H1 (cell line): ENCODE data around the gene ISG15. TPM values are rescaled to one million over a fixed set of nuclear protein-coding genes. Genes with fewer than 3 reads are reported as not detected.
"Not testable (repeated sequence)": the region's sequence is repeated elsewhere in the genome, so short reads cannot be mapped to it uniquely, and the experiment has no call there.

Experiments used
- CTCF ChIA-PET: fragments of 300-600 bp; sonication (Branson Sonifier 250); formaldehyde crosslinking; loops from one replicate; lab custom pipeline; 2021; ENCODE audit not compliant: partially characterized antibody; lab: Charles Lee
- POLR2A ChIA-PET: fragments of 300-600 bp; sonication (Branson Sonifier 250); formaldehyde crosslinking; loops from one replicate; lab custom pipeline; 2021; ENCODE audit warnings: inconsistent platforms; ENCODE audit not compliant: partially characterized antibody; lab: Charles Lee
- DNase-seq, 2 experiments: peaks; one replicate each; pipeline versions ENCODE4 v3.0.0 to v3.0.0-alpha.2; 2010 to 2022; ENCODE audit warnings: low spot score in 2 of 2, low read depth in 1 of 2, mixed read lengths in 1 of 2
- FAIRE-seq: peaks from 2 replicates; lab custom pipeline; 2011; peaks lifted over from hg19 to GRCh38; lab: Jason Lieb, UNC
- H2AFZ ChIP-seq: 2 replicates; pipeline ENCODE4 v1.8.1; 2012; ENCODE audit warnings: low read length, inconsistent platforms
- H2AK5ac ChIP-seq: 2 replicates; pipeline ENCODE4 v1.6.1; 2013; ENCODE audit warnings: low read depth, low read length
- H2BK120ac ChIP-seq: replicated peaks from 2 replicates; pipeline ENCODE3; 2013; ENCODE audit warnings: low read depth, low read length, inconsistent platforms
- H2BK12ac ChIP-seq: 2 replicates; pipeline ENCODE4 v1.6.1; 2013; ENCODE audit warnings: low read depth, low read length
- H2BK15ac ChIP-seq: 2 replicates; pipeline ENCODE4 v1.6.1; 2013; ENCODE audit warnings: low read length
- H2BK20ac ChIP-seq: 2 replicates; pipeline ENCODE4 v1.6.1; 2013; ENCODE audit warnings: low read length
- H2BK5ac ChIP-seq: 2 replicates; pipeline ENCODE4 v1.6.1; 2013; ENCODE audit warnings: low read depth, low read length
- H3K14ac ChIP-seq: 2 replicates; pipeline ENCODE4 v1.6.1; 2013; ENCODE audit warnings: inconsistent platforms; ENCODE audit not compliant: insufficient read length
- H3K18ac ChIP-seq: 2 replicates; pipeline ENCODE4 v1.6.1; 2013; ENCODE audit warnings: low read length; ENCODE audit errors: extremely low read depth
- H3K23ac ChIP-seq: 2 replicates; pipeline ENCODE4 v1.6.1; 2013; ENCODE audit warnings: inconsistent platforms; ENCODE audit not compliant: insufficient read length
- H3K23me2 ChIP-seq: 2 replicates; pipeline ENCODE4 v1.6.1; 2013; ENCODE audit warnings: low read depth, low read length
- H3K27ac ChIP-seq: 2 replicates; pipeline ENCODE4 v1.6.1; 2011; ENCODE audit warnings: low read depth, low read length, inconsistent platforms
- H3K27me3 ChIP-seq, 4 experiments: replicated peaks in 1 of 4; 1 replicate in 1 of 4; 2 replicates in 3 of 4; pipeline versions ENCODE4 v1.6.1 to v1.8.1; 2011 to 2013; ENCODE audit warnings: low read length in 3 of 4, mild to moderate bottlenecking in 3 of 4, inconsistent platforms in 2 of 4, mixed read lengths in 2 of 4, moderate library complexity in 1 of 4; ENCODE audit not compliant: control insufficient read depth in 3 of 4, insufficient read depth in 3 of 4; ENCODE audit errors: extremely low read depth in 1 of 4
- H3K36me3 ChIP-seq, 4 experiments: 2 replicates each; pipeline versions ENCODE4 v1.6.1 to v1.8.1; 2011 to 2013; ENCODE audit warnings: mild to moderate bottlenecking in 4 of 4, low read length in 3 of 4, moderate library complexity in 2 of 4, control low read depth in 1 of 4, inconsistent platforms in 1 of 4; ENCODE audit not compliant: insufficient read depth in 4 of 4, control insufficient read depth in 2 of 4
- H3K4ac ChIP-seq: replicated peaks from 2 replicates; pipeline ENCODE3; 2013; ENCODE audit warnings: low read length, low read depth, mixed read lengths, inconsistent platforms; ENCODE audit not compliant: insufficient read length
- H3K4me1 ChIP-seq, 4 experiments: replicated peaks in 1 of 4; 1 replicate in 1 of 4; 2 replicates in 3 of 4; pipeline versions ENCODE4 v1.6.1 to v1.8.1; 2011 to 2013; ENCODE audit warnings: low read length in 3 of 4, inconsistent platforms in 2 of 4, mixed read lengths in 1 of 4; ENCODE audit not compliant: insufficient read depth in 4 of 4, control insufficient read depth in 3 of 4
- H3K4me2 ChIP-seq, 2 experiments: 2 replicates each; pipeline versions ENCODE4 v1.6.1 to v1.8.1; 2011 to 2013; ENCODE audit warnings: low read depth in 2 of 2, low read length in 2 of 2, control low read depth in 1 of 2, inconsistent platforms in 1 of 2, mild to moderate bottlenecking in 1 of 2; ENCODE audit not compliant: insufficient read depth in 1 of 2
- H3K4me3 ChIP-seq, 4 experiments: fragments of 200-600, 300-600 bp in 1 of 4; sonication (generic), shearing (Covaris generic), sonication (Bioruptor Twin) in 1 of 4; 2 replicates each; pipeline versions ENCODE4 v1.5.1 to v1.8.1; 2011 to 2016; ENCODE audit warnings: low read length in 4 of 4, low read depth in 3 of 4, control low read depth in 2 of 4, inconsistent platforms in 2 of 4, mild to moderate bottlenecking in 2 of 4, mixed read lengths in 1 of 4, moderate library complexity in 1 of 4; ENCODE audit not compliant: insufficient read depth in 2 of 4; ENCODE audit errors: extremely low read depth in 1 of 4
- H3K56ac ChIP-seq: replicated peaks from 2 replicates; pipeline ENCODE3; 2013; ENCODE audit warnings: low read depth, mild to moderate bottlenecking, mixed read lengths, low read length, inconsistent platforms; ENCODE audit not compliant: insufficient read length
- H3K79me1 ChIP-seq: 2 replicates; pipeline ENCODE4 v1.6.1; 2013; ENCODE audit warnings: low read depth, low read length, control low read depth
- H3K79me2 ChIP-seq, 2 experiments: 2 replicates each; pipeline versions ENCODE4 v1.6.1 to v1.8.1; 2012 to 2013; ENCODE audit warnings: low read length in 2 of 2, mild to moderate bottlenecking in 2 of 2, inconsistent platforms in 1 of 2; ENCODE audit not compliant: insufficient read depth in 2 of 2, control insufficient read depth in 1 of 2
- H3K9ac ChIP-seq, 4 experiments: replicated peaks in 1 of 4; 1 replicate in 1 of 4; 2 replicates in 3 of 4; pipeline versions ENCODE4 v1.6.1 to v1.8.1; 2011 to 2013; ENCODE audit warnings: low read depth in 3 of 4, low read length in 3 of 4, control low read depth in 2 of 4, mild to moderate bottlenecking in 2 of 4, moderate library complexity in 2 of 4, inconsistent platforms in 1 of 4; ENCODE audit errors: extremely low read depth in 1 of 4
- H3K9me3 ChIP-seq, 2 experiments: 2 replicates each; pipeline versions ENCODE4 v1.6.1 to v1.8.1; 2012 to 2013; ENCODE audit warnings: mild to moderate bottlenecking in 2 of 2, moderate library complexity in 2 of 2, control low read depth in 1 of 2, inconsistent platforms in 1 of 2, low read depth in 1 of 2, low read length in 1 of 2, mixed read lengths in 1 of 2; ENCODE audit not compliant: insufficient read depth in 2 of 2
- H4K20me1 ChIP-seq, 2 experiments: replicated peaks in 1 of 2; 2 replicates each; pipeline versions ENCODE3 to v1.8.1; 2011 to 2013; ENCODE audit warnings: inconsistent platforms in 2 of 2, low read length in 2 of 2, mild to moderate bottlenecking in 1 of 2; ENCODE audit not compliant: insufficient read depth in 2 of 2, control insufficient read depth in 1 of 2
- H4K5ac ChIP-seq: 2 replicates; pipeline ENCODE4 v1.6.1; 2013; ENCODE audit warnings: low read length, low read depth, mixed read lengths, inconsistent platforms; ENCODE audit not compliant: insufficient read length
- H4K8ac ChIP-seq: 2 replicates; pipeline ENCODE4 v1.8.0; 2013; ENCODE audit warnings: mild to moderate bottlenecking, moderate library complexity, low read length, inconsistent platforms; ENCODE audit not compliant: insufficient read depth; ENCODE audit errors: extremely low read depth
- H4K91ac ChIP-seq: replicated peaks from 2 replicates; pipeline ENCODE3; 2013; ENCODE audit warnings: low read length, mixed read lengths, inconsistent platforms; ENCODE audit not compliant: insufficient read length
- WGBS, 2 experiments: shearing (Covaris generic) in 1 of 2; methylation state at CpG; one replicate each; pipeline versions ENCODE4 v1.1.6 to v1.1.7; 2013 to 2015; ENCODE audit warnings: low lambda C conversion rate in 2 of 2, mixed read lengths in 2 of 2, inconsistent platforms in 1 of 2, low coverage in 1 of 2, missing lambda C conversion rate in 1 of 2; ENCODE audit not compliant: insufficient replicate concordance in 2 of 2, insufficient coverage in 1 of 2, insufficient read length in 1 of 2; ENCODE audit errors: extremely low coverage in 1 of 2, missing lambda C conversion rate in 1 of 2; 5-methylcytosine and 5-hydroxymethylcytosine counted together
- polyA plus RNA-seq, 7 experiments: library from polyadenylated mRNA; depleted of rRNA in 3 of 7; stranded (reverse) in 5 of 7; unstranded in 2 of 7; fragments of >200 nt in 5 of 7; fragments of 200-250 nt in 2 of 7; gene quantifications; 1 replicate in 5 of 7; 2 replicates in 1 of 7; 4 replicates in 1 of 7; pipeline versions ENCODE4 v1.2.1 to v1.2.3, GENCODE V29; 2011 to 2013; ENCODE audit warnings: missing spikeins in 2 of 7, mixed read lengths in 2 of 7
- total RNA-seq: library from RNA; stranded (reverse); fragmentation: NEBNext Ultra II Directional; extraction: Animal tissue kit (Norgen Biotek cat#: 25700); gene quantifications from 2 replicates; pipeline ENCODE4 v1.2.1, GENCODE V29; 2021

Gene ISG15
- total and polyA plus RNA-seq, 2 of the 8 experiments (the other 6 are each of a cell fraction or from before 2014, with no cell fraction given) = 29.3 to 121 TPM

DNA sequence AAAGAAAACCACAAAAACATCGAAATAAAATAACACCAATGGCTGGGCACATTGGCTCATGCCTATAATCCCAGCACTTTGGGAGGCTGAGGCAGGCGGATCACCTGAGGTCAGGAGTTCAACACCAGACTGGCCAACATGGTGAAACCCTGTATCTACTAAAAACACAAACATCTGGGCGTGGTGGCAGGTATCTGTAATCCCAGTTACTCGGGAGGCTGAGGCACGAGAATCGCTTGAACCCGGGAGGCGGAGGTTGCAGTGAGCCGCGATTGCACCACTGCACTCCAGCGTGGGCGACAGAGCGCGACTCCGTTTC lies 44.4 kb downstream of the ISG15 start:
- not testable (repeated sequence) for H3K9me3 ChIP-seq, H2BK12ac ChIP-seq, H2AK5ac ChIP-seq, H3K18ac ChIP-seq, H4K8ac ChIP-seq, H4K5ac ChIP-seq, H3K27ac ChIP-seq, H3K9ac ChIP-seq, H3K4me2 ChIP-seq, H2BK15ac ChIP-seq, H2AFZ ChIP-seq, DNase-seq, H3K23ac ChIP-seq, H3K79me2 ChIP-seq, H2BK5ac ChIP-seq, H3K56ac ChIP-seq, H3K14ac ChIP-seq, H3K23me2 ChIP-seq, FAIRE-seq, H3K4ac ChIP-seq, H2BK120ac ChIP-seq, H4K91ac ChIP-seq, H3K79me1 ChIP-seq, H3K4me3 ChIP-seq, H2BK20ac ChIP-seq
- Histone ChIP-seq H3K36me3 (peaks cover 0 to 24% (median 14%) of the 10 kb centered on the region in 4 experiments; a peak in 6 of 8 replicates), H3K4me1 (peaks cover 0 to 11% (median 6%) of the 10 kb centered on the region in 4 experiments; a peak in 5 of 7 replicates), H4K20me1 (peaks cover 0 to 18% of the 10 kb centered on the region in 2 experiments), H3K27me3 (peaks cover 9 to 39% (median 27%) of the 10 kb centered on the region in 4 experiments)
- WGBS, 2 experiments = 85% methylated on average over 15 of the region's 15 CpGs; no CpG with 5 or more reads in 1 of the 2 experiments
- ChIA-PET CTCF (interaction anchor here (0.9 to 10.2 kb wide), 4 partner anchors 10 to 74 kb away, joined by 5 to 70 read pairs (median 22); no protein-coding TSS in a partner anchor), POLR2A (interaction anchor here (1.4 to 6.9 kb wide), 5 partner anchors 19 to 98 kb away, joined by 3 to 70 read pairs (median 5); partner anchors contain the start of gene PERM1)
